CD4-positive, alpha-beta T cell treated with Interleukin-17A for 4 hours (primary cell): ENCODE data around the gene DAPL1.

Experiments used
- DNase-seq: peaks from one replicate; pipeline ENCODE4 v3.0.0-alpha.2; 2020; ENCODE audit warnings: mixed read lengths

The DAPL1 gene

DNA sequence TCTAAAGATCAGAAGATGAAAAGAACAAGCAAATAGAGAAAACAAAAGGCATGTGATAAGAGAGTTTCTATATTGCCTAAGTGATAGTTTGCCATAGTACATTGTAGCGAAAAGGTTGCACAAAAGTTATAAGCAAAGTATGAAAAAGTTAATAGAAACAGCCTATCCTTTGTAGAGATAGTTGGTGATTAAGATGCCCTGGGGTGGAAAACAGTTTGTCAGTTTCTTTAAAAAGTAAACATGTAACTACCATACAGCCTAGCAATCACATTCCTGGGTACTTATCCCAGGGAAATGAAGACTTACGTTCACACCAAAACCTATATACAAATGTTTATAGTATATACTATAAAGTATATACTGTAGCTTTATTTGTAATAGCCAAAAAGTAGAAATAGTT is 16.9 kb upstream of the DAPL1 start:
- no peak for DNase-seq

GRCh38 chr2:158779621-158780020 is 15.5 kb upstream of the DAPL1 start:
- no peak for DNase-seq

DNA sequence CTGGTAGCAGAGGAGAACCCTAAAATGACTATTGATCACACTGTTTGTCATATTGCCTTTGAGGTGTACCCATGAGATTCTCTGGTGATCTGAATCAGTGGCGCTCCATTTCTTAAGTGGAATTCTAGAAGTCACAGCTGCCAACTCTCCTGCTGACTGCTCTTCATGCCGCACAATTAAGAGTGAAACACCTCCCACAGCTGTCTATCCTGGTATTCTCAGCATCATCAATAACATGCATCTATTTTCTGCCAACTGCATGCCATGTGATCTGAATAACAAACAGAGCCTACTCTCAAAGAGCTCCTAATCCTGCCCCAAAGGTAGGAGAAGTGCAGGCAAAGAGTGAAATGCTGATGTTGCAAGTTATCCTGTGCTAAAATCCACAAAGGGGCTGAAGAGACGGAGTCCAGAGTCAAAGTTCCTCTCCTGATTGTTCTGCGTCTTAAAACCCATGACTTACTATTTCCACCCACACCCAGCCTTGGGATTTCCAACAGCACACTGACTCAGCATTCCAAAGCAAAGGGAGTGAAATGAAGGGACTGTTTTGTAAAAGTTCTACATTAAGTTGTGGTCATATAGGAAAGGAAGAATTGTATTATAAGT is 13.7 kb upstream of the DAPL1 start:
- DNase-seq: no peak

GRCh38 chr2:158782136-158782535 is 13.0 kb upstream of the DAPL1 start:
- DNase-seq: no peak

DNA sequence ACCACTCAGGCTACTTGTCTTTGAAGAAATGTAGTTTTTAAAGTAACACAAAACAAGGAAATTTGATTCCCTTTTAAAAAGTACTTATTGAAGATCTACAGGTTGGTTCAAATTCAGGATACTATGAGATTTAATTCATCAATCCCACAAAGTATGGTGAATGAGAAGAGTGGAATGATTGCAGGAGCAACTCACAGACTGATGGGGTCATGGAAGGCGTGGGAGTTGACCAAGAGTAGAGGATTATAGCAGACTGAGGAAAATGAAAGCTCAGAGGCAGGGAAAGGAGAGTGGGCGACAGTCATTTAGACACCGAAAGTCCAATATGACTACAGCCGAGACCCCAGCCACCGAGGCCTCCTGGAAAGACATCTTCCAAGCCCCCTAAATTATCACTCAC is 12.5 kb upstream of the DAPL1 start:
- no peak for DNase-seq

- no peak for DNase-seq
Observed at GRCh38 chr2:158783923-158784322, 11.2 kb upstream of the DAPL1 start.

DNA sequence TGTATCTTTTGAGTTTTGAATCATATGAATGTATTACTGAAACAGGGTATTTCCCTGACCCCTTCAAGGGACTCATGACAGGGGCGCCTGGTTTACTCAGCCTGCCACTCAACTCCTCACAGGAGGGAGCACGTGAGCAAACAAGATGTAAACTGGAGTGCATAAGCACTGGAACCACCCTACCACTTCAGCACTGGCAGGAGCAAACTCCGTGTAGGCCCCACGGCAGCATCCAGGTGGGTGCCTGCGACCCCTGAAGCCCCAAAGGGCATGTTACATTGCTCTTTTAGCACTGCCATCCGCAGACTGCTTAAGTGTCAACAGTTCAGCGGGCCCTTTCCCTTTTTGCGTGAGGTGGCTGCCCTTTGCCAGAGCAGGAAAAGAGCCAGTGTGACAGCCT is 8.2 kb upstream of the DAPL1 start:
- no peak for DNase-seq

GRCh38 chr2:158788951-158789350 is 6.2 kb upstream of the DAPL1 start:
- no peak for DNase-seq

- DNase-seq: no peak
Observed at GRCh38 chr2:158796652-158797051, 1.5 kb downstream of the DAPL1 start.

- DNase-seq: no peak
Observed at GRCh38 chr2:158797963-158798700, 3.0 kb downstream of the DAPL1 start.

DNA sequence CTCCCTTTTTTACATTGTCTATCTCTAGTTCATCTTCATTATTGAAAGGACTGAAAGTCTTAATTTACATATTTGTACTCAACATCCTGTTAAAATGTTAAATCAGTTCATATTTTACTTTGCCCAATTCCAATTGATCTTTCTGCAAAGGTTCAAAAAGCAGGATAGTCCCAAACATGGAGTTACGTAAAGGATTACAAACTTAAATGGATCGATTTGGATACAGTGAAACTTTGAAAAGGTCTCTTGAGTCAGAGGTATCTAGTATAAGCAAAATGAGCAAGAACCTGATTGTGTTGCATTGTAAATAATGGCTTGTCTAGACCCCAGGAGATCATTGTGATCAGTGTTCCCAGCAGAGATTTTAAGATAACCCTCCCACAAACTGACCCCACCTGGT is 4.1 kb downstream of the DAPL1 start:
- DNase-seq: no peak

DNA sequence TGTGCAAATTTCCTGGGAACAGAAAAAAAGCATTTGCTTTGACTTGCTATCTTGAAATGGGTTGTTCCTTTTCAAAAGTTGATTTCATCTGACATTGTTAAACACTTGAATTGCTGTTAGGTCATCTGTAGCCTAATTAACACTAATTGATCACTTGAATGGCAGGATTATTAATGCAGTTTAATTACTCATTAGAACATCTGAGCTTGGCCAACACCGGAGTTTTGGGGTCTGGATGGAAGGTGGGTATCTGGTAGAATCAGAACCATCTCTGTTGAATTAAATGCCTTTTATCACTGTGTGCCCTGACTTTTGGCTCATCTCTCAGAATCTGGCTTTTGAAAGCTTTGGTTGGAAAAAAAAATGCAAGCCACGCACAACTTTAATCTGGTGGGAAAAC is 8.4 kb downstream of the DAPL1 start:
- DNase-seq: no peak

GRCh38 chr2:158805255-158805654 is 10.1 kb downstream of the DAPL1 start:
- no peak for DNase-seq

DNA sequence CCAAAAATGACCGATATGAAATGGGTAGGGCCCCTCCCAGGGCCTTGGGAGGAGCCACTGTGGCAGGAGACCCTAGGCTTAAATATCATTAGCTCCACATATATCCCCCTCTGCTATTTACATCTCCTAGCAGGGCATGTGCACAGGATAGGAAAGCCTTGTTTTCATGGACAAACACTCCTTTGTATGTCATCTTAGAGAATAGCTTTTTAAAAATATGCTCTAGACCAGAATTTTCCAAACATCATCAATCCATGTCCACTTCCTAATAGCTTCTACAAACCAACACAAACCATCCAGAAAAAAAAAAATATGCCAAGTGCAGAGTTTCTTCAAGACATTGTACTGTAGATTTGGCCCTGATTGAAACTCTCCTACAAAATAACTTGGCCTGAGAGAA is 10.8 kb downstream of the DAPL1 start:
- DNase-seq: no peak

- DNase-seq: no peak
Observed at GRCh38 chr2:158806941-158807340, 11.8 kb downstream of the DAPL1 start.

GRCh38 chr2:158808426-158808825 is 13.3 kb downstream of the DAPL1 start:
- no peak for DNase-seq

DNA sequence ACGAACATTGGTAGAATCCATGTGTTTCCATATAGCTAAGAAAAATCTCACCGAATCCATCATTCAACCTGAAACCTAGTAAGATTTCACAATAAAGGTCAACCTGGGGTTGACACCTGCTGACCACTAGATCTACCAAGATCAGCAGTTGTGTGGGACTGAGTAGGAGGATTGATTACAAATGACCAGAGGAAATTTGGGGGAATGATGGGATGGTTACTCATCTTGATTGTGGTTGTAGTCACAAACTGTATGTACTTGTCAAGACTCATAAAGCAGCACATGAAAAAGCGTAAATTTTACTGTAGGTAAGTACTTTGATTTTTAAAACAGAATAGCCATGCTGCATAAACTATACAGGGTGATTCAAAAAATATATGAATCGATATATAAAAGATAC is 14.7 kb downstream of the DAPL1 start:
- DNase-seq: no peak

DNA sequence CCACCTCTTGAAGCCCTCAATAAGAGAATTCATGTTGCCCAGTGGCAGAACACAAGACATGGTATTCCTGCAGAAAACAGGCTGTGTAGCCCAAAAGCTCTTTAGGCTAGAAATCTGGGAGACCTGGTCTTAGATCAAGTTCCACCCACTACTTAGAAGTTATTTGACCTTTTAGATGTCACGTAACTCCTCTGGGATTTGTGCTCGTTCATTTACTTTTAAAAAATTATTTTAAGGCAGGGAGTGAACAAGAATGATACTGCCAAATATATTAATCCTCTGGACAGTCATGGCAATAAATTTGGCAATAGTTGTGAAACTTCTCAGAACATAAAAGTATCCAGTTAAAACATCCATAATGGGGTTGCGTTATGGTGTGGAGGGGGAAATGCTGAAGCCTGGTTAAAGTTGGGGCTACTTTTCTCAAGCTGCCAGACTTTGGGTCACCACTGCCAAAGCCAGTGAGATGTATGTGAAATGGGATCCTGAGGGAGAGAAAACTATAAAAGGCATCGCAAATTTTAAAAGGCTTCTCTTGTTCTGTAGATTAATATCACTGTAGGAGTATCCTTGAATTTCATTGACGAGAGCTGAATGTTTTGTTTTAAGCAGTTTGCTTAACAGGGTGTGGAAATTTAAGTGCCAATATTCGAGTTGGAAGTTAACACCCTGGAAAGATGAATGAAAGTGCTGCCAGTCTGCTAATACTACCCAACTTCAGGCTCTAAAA is 15.8 kb downstream of the DAPL1 start:
- DNase-seq: no peak

- DNase-seq: no peak
Observed at GRCh38 chr2:158815166-158815565, 20.0 kb downstream of the DAPL1 start.

DNA sequence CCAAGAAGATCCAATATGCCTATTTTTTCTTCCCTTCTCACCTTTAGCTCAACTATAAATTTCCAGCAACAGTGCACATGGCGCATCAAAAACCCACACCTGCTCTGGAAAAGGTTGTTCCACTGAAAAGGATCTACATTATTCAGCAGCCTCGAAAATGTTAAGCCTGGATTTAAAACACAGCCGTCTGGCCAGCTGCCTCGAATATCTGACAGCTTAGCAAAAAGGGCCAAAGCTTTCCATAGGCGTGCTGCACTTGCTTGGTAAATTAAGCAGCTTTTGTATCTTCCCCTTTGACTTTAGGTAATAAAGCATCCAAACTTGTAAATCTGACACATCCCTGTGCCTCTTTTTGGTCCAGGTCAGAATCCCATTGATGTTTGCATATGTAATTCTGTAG is 20.5 kb downstream of the DAPL1 start:
- no peak for DNase-seq

GRCh38 chr2:158817588-158817987 is 22.5 kb downstream of the DAPL1 start:
- DNase-seq: no peak

- no peak for DNase-seq
Observed at GRCh38 chr2:158818511-158818910, 23.4 kb downstream of the DAPL1 start.

DNA sequence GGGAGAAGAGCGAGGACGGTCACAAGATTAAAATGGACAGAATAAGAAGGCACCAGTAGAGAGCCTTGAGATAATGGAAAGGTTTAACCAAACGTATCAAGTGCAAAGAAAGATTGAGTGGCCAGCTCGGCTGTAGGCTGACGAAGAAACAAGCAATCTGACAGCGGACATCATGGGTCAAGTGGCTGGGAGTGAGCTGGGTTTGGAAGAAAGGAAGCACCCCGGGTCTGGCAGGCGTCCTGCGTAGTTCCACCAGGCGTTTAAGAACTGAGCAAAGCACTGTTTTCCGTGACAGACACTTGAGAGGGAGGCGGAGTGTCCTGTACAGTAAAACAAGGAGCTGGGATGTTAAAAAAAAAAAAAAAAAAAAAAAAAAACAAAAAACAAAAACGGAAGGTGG is 27.1 kb downstream of the DAPL1 start:
- DNase-seq: no peak
